GM21576 (cell line): ENCODE measurements around the gene SLC9A5.

Experiments
- ATAC-seq: cut with Tn5 transposase; IDR thresholded peaks from one replicate; pipeline ENCODE4 v1.9.1; 2021; ENCODE audit warnings: mild to moderate bottlenecking, moderate library complexity; ENCODE audit not compliant: unreplicated experiment

Gene SLC9A5

DNA sequence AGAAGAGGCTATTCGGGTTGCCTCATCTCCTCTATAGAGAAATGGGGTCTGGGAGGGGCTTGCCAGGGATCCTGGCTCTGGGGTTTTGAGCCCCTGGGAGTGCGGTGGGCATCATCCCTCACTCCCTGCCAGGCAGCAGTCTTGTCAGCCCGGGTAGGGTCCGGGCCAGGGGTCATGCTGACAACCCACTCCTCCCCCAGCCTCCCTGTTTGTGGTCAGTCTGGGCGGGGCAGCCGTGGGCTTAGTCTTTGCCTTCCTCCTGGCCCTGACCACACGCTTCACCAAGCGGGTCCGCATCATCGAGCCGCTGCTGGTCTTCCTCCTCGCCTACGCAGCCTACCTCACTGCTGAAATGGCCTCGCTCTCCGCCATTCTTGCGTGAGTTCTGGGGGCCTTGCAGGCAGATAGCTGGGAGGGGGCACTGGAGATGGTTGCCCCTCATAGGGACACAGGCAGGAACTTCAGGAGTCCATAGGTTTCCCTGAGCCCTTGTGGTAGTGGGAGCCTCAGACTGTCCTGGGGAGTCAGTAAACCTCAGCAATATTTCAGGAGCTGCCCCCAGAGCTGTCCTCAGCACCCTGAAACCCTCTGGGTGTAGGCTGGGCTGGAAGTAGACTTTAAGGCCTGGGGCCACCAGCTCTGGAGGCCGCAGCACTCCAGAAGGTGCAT lies 6.9 kb downstream of the SLC9A5 start:
- ATAC-seq: no peak

DNA sequence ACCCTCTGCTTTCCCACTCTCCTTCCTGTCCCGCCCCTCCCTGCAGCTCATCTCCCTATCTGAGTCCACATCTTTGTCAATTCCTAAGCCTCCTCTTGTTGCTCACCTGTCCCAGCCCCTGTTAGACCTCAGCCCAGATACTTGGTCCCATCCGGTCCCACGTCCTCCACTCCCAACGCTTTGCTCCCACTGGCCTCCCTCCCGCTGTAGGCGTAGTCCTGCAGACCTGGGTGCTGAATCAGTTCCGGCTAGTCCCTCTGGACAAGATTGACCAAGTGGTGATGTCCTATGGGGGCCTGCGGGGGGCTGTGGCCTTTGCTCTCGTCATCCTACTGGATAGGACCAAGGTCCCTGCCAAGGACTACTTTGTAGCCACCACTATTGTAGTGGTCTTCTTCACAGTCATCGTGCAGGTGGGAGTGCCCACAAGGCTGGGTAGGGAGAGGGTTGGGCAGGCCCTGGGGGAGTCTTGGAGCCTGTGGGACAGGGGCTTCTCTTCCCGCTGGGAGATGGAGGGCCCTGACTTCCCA lies 8.0 kb downstream of the SLC9A5 start:
- no peak for ATAC-seq

DNA sequence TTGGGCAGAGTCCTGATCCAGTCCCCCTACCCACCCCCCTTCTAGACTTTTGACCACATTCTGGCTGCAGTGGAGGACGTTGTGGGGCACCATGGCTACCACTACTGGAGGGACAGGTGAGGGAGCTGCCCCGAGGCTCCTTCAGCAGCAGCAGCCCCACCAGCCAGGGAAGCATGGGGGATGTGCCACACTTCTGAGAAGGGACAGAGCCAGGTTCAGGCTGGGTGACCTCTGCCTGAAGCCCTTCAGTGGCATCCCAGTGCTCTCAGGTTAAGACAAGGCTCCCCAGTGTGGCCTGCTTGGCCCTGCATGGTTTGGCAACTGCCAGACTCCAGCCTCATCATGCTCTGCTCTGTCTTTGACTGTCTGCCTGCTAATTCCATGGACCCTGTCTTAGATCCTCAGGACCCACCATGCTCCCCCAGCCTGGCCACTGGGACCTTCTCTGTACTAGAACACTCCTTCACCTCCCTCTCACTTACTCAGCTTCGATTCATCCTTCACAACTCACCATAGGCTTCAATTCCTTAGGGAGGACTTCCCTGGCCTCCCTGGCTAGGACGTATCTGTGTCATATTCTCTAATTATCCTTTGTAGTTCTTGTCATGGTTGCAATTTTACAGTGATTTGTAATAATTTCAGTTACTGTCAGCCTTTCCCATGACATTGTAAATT lies 8.8 kb downstream of the SLC9A5 start:
- no peak for ATAC-seq

DNA sequence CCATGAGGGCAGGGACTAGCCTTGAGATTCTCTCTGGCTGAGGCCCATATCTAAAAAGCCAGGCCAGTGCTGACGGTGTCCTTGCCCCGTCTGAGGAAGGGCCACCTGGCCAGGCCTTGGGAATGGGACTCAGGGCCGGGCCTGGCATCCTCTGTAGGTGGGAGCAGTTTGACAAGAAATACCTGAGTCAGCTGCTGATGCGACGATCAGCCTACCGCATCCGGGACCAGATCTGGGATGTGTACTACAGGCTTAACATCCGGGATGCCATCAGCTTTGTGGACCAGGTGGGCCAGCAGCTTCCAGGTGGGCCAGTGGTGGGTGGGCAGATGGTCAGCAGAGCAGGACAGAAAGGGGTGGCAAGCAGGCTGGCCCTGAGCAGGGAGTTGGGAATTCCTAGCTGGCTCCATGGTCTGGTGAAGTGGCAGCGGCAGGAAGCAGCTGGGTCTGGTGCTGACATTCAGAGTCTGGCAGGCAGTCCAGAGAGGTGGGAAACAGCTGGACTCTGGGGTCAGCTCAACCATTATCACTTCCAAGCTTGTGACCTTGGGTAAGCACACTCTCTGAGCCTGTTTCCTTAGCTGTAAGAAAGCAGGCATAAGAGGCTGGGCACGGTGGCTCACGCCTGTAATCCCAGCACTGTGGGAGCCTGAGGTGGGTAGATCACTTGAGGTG lies 9.5 kb downstream of the SLC9A5 start:
- ATAC-seq: no peak

DNA sequence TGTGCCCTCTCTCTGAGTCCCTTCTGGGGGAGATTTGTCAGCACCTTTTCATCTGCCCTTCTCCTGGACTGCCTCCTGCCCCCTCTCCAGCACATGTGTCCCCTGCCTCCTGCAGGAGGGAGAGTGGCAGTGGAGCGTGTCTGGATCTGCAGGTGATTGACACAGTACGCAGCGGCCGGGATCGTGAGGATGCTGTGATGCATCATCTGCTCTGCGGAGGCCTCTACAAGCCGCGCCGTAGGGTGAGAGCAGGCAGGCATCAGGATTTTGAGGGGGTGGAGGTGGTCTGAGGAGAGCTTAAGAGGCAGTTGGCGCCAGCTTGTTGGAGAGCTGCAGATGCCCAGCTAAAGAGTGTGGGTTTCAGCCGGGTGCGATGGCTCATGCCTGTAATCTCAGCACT lies 10.9 kb downstream of the SLC9A5 start:
- ATAC-seq: no peak

DNA sequence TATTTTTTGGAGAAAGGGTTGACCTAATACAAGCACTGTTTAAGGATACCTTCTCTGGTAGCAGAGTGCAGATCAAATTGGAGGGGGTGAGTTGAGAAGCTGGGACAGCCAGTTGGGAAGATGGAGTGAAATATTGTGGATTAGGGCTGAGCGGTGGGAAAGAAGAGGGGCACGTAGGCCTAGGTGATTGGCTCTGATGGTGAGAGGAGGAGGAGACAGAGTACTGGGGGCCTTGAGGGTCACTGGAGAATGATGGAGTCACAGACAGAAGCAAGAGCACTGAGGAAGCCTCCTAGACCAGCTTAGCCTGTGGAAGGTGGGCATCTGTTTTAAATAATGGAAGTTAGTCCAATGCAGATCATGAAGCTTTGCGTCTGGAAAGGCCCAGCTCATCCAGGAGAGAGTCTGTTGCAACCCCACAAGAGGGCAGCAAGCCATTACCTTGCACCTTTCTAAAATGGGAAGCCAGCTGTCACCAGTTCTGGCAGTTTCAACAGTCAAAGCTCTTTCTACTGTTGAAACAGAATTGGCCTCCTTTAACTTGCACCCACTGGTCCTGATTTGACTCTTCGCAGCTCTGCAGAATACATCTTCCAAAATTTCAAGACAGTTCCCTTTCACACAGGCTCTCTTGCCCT lies 11.8 kb downstream of the SLC9A5 start:
- ATAC-seq: no peak

DNA sequence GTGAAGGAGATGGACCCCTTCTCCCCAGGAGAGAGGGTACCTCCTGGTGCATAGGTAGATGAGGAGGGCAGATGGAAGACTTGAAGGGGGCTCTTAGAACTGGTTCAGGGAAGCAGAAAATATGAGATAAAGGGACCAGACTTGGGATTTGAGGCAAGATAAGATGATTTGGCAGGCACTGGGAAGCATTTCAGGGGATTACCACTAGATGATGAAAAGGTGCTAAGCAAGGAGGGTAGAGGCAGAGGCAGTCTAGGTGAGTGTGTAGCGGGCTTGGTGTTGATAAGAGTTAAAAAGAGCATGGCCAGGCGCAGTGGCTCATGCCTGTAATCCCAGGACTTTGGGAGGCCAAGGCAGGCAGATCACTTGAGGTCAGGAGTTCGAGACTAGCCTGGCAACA lies 14.4 kb downstream of the SLC9A5 start:
- no peak for ATAC-seq

DNA sequence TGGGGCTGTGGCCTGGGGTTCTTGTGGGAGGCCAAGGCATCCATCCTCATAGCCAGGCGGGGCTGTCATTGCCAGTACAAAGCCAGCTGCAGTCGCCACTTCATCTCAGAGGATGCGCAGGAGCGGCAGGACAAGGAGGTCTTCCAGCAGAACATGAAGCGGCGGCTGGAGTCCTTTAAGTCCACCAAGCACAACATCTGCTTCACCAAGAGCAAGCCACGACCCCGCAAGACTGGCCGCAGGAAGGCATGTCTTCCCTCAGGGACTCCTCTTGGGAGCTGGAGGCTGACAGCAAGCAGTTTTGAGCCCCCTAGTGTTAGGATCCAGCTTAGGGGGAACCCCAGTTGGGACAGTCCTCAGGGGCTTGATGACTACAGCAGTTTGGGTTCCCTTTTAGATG lies 15.5 kb downstream of the SLC9A5 start:
- no peak for ATAC-seq

DNA sequence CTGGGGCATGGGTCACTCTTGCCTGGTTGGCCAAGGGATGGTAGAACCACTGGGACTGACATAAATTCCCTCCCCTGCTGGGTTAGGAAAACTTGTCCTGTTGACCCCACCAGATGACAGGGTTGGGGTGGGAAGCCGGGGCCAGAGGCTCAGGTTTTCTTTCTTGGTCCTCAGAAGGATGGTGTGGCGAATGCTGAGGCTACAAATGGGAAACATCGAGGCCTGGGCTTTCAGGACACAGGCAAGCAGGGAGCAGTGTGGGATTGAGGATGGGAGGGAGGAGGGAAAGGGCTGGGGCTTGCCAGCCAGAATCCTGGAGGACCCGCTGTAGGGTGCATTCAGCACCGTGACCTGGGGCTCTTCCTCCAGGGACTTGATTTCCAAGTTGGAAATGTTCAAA lies 16.1 kb downstream of the SLC9A5 start:
- ATAC-seq: no peak

DNA sequence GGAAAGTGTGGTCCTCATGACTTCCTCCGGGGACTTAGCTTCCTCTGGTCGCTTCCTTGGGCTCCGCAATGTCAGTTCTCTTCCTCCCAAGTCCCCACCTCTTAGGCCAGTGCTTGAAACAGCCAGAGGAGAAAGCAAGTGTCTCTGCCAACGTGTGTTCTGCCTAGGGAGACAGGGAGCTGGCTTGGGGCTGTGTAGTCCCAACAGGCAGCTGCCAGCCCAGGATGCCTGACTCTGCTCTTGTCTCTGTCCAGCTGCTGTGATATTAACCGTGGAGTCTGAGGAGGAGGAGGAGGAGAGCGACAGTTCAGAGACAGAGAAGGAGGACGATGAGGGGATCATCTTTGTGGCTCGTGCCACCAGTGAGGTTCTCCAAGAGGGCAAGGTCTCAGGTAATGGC lies 17.1 kb downstream of the SLC9A5 start:
- ATAC-seq: no peak

DNA sequence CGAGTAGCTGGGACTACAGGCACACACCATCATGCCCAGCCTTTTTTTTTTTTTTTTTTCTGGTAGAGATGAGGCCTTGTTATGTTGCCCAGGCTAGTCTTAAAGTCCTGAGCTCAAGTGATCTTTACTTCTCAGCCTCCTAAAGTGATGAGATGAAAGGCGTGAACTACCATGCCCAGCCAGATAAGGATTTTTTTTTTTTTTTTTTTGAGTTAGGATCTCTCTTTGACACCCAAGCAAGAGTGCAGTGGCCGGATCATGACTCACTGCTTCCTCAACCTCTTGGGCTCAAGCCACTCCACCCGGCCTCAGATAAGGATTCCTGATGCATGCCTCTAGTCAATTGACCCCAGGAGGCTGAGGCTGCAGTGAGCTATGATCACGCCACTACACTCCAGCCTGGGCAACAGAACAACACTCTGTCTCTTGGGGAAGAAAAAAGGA lies 19.4 kb downstream of the SLC9A5 start:
- ATAC-seq: no peak

DNA sequence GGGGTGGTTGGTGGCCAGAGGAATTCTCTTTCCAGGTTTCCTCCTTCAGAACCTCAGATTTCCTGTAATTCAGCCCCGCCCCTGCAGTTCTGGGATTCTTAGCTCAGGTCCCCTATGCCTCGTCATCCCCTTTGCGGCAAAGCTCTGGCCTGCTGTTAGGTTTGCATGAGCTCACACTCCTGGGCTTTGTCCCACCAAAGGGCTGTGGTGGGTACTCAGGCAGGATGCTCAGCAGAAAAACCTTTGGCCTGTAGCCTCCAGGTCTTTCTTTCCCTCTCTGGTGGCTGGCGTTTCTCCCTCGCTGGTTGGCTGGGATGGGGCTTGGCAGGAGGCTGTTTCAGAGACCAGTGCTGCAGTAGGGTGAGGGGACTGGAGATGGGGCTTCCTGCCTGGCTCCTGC lies 21.0 kb downstream of the SLC9A5 start:
- ATAC-seq: no peak

DNA sequence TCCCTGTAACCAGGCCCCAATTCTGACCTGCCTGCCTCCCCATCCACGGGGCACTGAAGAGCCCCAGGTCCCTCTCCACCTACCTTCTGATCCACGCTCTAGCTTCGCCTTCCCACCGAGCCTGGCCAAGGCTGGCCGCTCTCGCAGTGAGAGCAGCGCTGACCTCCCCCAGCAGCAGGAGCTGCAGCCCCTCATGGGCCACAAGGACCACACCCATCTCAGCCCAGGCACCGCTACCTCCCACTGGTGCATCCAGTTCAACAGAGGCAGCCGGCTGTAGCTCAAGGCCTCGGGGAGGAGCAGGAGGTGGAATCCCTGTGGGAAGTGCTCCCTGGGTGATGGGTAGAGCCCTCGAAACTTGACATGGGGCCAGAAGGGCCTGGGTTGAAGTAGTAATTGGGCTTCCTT lies 22.2 kb downstream of the SLC9A5 start:
- ATAC-seq: no peak

DNA sequence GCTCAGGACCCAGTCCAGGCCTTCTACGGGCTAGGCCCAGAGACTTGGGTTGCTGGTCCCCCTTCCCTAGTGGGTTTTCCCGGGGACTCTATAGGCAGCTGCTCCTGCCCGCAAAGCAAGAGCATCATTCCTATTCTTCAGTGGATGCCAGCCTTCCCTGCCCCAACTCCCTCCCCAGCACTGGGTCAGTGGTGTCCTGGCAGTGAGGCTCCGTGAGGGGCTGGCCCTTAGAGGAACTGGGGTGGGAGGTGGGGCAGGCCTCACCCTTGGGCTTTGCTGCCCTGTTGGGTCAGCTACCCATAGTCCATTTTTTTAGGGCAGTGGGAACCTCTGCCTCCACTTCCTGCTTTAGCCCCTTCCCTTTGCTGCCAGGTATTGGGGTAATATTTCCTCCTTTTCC lies 22.7 kb downstream of the SLC9A5 start:
- ATAC-seq: no peak

DNA sequence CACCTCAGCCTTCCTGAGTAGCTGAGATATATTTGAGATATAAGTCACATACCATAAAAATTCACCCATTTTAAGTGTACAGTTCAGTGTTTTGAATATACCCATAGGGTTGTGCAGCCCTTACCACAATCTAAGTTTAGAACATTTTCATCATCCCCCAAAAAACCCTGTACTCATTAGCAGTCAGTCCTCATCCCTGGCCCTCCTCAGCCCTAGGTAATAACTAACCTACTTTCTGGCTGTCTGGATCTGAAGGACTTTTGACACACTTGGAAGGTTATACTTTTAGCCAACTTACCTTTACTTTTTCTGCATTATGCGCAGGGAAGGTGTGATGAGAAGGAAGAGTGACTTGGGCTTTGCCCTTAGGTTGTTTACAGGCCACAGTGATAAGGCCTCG lies 26.5 kb downstream of the SLC9A5 start:
- no peak for ATAC-seq

DNA sequence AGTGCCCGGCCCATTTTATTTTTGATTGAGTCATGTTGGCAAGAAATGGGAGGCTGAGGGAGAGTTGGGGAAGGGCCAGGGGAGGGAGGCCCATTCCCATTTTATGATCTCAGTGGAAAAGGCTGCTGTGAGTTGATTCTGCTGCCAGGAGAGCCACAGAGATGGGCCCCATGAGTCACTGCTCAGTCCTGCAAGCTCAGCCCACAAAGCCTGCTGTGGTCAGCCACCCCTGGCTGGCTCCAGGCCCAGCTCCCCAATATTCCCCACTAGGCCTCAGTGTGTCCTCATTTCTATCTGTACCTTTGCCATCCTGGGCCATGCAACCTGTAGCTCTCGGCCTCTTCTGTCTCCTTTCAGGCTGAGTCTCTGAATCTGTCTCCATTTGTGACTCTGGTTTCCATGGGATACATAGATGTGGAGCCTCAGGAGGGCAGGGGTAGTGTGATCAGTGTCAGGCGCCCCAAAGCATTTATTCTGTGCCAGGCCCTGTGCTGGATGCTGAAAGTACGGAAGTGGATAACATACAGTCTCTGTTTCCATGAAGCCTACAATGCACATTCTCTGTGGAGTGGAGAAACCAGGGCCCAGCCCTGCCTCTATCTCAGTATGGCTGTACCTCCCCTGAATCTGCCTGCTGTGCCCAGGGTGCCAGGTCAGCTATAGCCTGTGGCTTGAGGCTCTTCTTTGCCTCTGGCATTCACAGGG lies 28.7 kb downstream of the SLC9A5 start:
- no peak for ATAC-seq

DNA sequence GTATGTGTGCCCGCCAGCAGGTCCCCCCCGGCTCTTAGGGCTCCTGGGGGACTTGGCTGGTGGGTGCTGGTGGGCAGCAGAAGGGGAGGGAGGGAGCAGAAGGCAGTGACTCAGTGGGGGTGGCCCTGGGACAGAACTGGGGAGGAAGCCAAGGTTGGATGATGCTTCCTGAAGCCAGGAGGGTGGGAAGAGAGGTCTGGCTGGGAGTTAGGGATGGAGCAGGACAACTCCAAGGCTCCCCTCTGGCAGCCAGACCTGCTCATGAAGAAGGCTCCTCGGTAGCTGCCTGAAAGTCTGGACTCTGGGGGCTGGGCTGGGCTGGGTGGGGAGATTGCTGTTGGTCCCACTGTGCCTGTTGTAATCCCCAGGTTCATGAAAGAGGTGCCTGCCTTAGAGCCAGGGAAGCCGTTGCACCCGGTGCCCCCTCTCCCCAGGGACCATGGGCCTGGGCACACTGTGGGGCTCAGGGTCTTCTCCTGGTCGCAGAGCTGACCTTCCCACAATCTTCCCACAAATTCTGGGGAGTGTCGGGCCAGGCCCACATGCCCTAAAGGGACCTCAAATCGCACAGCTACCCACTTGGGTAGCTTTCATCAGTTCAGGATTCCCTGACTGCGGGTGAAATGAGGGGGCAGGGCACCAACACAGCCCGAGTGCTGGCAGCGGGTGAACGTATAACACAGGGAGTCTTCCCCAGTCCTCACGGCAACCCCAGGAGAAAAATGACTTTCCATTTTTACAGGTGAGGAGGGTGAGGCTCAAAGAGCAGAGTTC lies 29.4 kb downstream of the SLC9A5 start:
- ATAC-seq: no peak

DNA sequence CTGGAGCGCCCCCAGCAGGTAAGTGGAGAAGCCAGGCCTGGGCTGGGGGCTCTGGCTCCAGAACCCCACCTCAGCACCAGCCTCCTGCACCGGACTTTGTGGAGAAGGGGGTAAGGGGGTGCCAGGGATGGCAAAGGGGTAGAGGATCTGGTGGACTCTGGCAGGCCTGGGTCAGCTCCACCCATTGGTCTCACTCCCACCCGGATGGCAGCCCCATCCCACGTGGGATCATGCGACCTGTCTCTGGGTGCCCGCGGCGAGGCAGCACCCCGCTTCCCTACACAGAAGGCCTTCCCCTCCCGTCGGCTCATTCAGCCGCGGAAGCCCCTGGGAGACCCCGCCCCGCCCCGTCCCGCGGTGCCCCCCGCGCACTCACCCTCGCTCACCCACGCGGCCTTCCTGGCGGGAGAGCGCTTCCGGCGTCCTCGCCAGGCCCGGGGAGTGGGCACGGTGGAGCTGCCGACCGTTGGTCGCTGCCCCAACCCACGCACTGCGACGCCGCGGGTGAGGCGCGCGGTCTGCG lies 30.1 kb downstream of the SLC9A5 start:
- peak; percentile 49 for ATAC-seq

DNA sequence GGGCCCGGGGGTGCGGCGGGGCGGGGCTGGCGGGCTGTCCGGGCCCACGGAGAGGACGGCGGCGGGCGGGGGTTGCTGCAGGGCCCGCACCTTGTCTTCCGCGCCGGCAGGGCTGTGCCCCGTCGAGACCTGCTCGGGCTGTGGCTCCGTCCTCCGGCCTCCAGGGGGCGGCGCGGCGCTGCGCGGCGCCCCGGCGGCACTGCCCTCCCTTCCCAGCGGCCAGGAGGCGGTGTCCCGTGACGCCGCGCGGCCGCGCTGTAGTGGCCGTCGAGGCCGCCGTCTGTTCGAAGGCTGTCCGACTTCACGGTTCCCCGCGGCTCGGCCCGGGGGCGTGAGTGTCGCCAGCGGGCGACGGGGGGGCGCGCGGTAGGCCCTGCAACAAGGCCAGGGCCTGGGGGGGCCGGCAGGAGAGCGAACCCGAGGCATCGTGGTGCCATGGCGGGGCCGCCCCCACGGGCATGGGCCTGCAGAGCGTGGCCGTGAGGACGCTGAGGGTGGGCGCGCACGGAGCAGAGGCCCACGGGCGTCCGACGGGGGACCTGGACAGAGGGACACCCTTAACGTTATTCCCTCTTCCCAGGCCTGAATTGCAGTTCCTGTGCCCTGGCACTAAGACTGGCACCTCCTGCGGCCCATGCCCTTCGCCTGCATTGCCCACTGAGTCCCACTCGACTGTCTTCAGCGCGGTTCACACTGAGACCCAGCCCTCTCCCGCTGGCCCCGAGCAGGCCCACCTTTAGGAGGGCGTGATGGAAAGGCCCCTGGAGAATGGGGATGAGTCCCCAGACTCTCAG lies 30.7 kb downstream of the SLC9A5 start, which contains the start of gene PLEKHG4:
Gene PLEKHG4 (plus strand): TSS at position 237 of the 794 bp plus-strand sequence. CDS start 513 bp downstream, at position 750.
- peak; percentile 71 for ATAC-seq
